ENCODE measurements around the gene DOCK1.
"Not testable (repeated sequence)": the region's sequence is repeated elsewhere in the genome, so short reads cannot be mapped to it uniquely, and the experiment has no call there.

DOCK1 gene

DNA sequence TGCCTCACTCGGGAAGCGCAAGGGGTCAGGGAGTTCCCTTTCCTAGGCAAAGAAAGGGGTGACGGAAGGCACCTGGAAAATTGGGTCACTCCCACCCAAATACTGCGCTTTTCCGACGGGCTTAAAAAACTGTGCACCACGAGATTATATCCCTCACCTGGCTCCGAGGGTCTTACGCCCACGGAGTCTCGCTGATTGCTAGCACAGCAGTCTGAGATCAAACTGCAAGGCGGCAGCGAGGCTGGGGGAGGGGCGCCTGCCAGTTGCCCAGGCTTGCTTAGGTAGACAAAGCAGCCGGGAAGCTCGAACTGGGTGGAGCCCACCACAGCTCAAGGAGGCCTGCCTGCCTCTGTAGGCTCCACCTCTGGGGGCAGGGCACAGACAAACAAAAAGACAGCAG lies 23.2 kb upstream of the DOCK1 start:
- not testable (repeated sequence) for H3K4me3 ChIP-seq (ENCODE audit: low read length in 2 of 2); H3K27me3 ChIP-seq (ENCODE audit: control insufficient read depth in 1 of 2, insufficient read depth in 2 of 2, low read length in 2 of 2); H3K9me3 ChIP-seq (ENCODE audit: control insufficient read depth in 2 of 2, low read length in 2 of 2); H3K4me1 ChIP-seq (ENCODE audit: control insufficient read depth, insufficient read depth, low read length); H3K36me3 ChIP-seq (ENCODE audit: control insufficient read depth in 2 of 2, insufficient read depth in 2 of 2, low read length in 2 of 2); H3K9ac ChIP-seq (ENCODE audit: low read length in 2 of 2); H3K27ac ChIP-seq (ENCODE audit: low read length)

- not testable (repeated sequence) for H3K27me3 ChIP-seq (ENCODE audit: control insufficient read depth in 1 of 2, insufficient read depth in 2 of 2, low read length in 2 of 2); H3K9me3 ChIP-seq (ENCODE audit: control insufficient read depth in 2 of 2, low read length in 2 of 2); H3K27ac ChIP-seq (ENCODE audit: low read length); H3K36me3 ChIP-seq (ENCODE audit: control insufficient read depth in 2 of 2, insufficient read depth in 2 of 2, low read length in 2 of 2); H3K4me1 ChIP-seq (ENCODE audit: control insufficient read depth, insufficient read depth, low read length); H3K4me3 ChIP-seq (ENCODE audit: low read length in 2 of 2); H3K9ac ChIP-seq (ENCODE audit: low read length in 2 of 2)
Measured at GRCh38 chr10:126888436-126888835, 16.8 kb upstream of the DOCK1 start.

DNA sequence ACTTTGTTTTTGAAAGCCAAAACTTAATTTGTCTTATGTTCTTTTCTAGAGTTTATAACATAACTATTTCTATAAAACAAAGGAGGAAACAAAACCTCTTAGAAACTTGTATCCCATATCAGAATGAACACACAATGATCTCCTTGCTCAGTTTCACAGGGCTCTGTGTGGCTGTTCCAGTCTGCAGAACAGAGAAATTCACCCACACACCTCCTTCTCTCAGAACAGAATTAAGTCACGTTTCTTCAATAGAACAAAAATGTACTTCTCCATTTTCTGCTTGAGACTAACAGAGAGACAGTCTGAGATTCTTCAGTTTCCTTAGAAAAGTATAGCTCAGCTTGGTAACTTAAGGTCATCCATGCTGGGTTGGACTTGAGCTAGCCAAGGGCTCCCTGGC lies 15.8 kb upstream of the DOCK1 start:
- no peak overlapping the region for H3K4me3 ChIP-seq (ENCODE audit: low read length in 2 of 2)
- no peaks in the 10 kb centered on the region for H3K36me3 ChIP-seq (ENCODE audit: control insufficient read depth in 2 of 2, insufficient read depth in 2 of 2, low read length in 2 of 2)
- H3K27ac ChIP-seq (ENCODE audit: low read length): no peak overlapping the region
- H3K27me3 ChIP-seq (ENCODE audit: control insufficient read depth in 1 of 2, insufficient read depth in 2 of 2, low read length in 2 of 2): no peaks in the 10 kb centered on the region
- no peak overlapping the region for H3K9ac ChIP-seq (ENCODE audit: low read length in 2 of 2)
- H3K9me3 ChIP-seq (ENCODE audit: control insufficient read depth in 2 of 2, low read length in 2 of 2): no peaks in the 10 kb centered on the region
- H3K4me1 ChIP-seq (ENCODE audit: control insufficient read depth, insufficient read depth, low read length): no peaks in the 10 kb centered on the region

- H3K9ac ChIP-seq (ENCODE audit: low read length in 2 of 2); H3K36me3 ChIP-seq (ENCODE audit: control insufficient read depth in 2 of 2, insufficient read depth in 2 of 2, low read length in 2 of 2); H3K9me3 ChIP-seq (ENCODE audit: control insufficient read depth in 2 of 2, low read length in 2 of 2); H3K4me1 ChIP-seq (ENCODE audit: control insufficient read depth, insufficient read depth, low read length); H3K4me3 ChIP-seq (ENCODE audit: low read length in 2 of 2); H3K27me3 ChIP-seq (ENCODE audit: control insufficient read depth in 1 of 2, insufficient read depth in 2 of 2, low read length in 2 of 2); H3K27ac ChIP-seq (ENCODE audit: low read length): not testable (repeated sequence)
Measured at GRCh38 chr10:126890797-126891196, 14.4 kb upstream of the DOCK1 start.

- Histone ChIP-seq H3K36me3 (ENCODE audit: control insufficient read depth in 2 of 2, insufficient read depth in 2 of 2, low read length in 2 of 2) (no peaks in the 10 kb centered on the region), H3K4me3 (ENCODE audit: low read length in 2 of 2) (no peak overlapping the region)
Measured at GRCh38 chr10:126892226-126893175, 12.7 kb upstream of the DOCK1 start.

GRCh38 chr10:126893206-126893605 lies 12.0 kb upstream of the DOCK1 start:
- H3K9ac ChIP-seq (ENCODE audit: low read length in 2 of 2): no peak overlapping the region
- peaks cover 0 to 2% of the 10 kb centered on the region in 2 donors for H3K9me3 ChIP-seq (ENCODE audit: control insufficient read depth in 2 of 2, low read length in 2 of 2)
- H3K4me1 ChIP-seq (ENCODE audit: control insufficient read depth, insufficient read depth, low read length): no peaks in the 10 kb centered on the region
- H3K27ac ChIP-seq (ENCODE audit: low read length): no peak overlapping the region
- no peak overlapping the region for H3K4me3 ChIP-seq (ENCODE audit: low read length in 2 of 2)
- H3K27me3 ChIP-seq (ENCODE audit: control insufficient read depth in 1 of 2, insufficient read depth in 2 of 2, low read length in 2 of 2): no peaks in the 10 kb centered on the region
- no peaks in the 10 kb centered on the region for H3K36me3 ChIP-seq (ENCODE audit: control insufficient read depth in 2 of 2, insufficient read depth in 2 of 2, low read length in 2 of 2)

More at GRCh38 chr10:126892226-126893175, 12.7 kb upstream of the DOCK1 start:
- Histone ChIP-seq H3K9ac (ENCODE audit: low read length in 2 of 2) (no peak overlapping the region), H3K9me3 (ENCODE audit: control insufficient read depth in 2 of 2, low read length in 2 of 2) (no peaks in the 10 kb centered on the region), H3K27me3 (ENCODE audit: control insufficient read depth in 1 of 2, insufficient read depth in 2 of 2, low read length in 2 of 2) (no peaks in the 10 kb centered on the region), H3K27ac (ENCODE audit: low read length) (no peak overlapping the region), H3K4me1 (ENCODE audit: control insufficient read depth, insufficient read depth, low read length) (no peaks in the 10 kb centered on the region)

DNA sequence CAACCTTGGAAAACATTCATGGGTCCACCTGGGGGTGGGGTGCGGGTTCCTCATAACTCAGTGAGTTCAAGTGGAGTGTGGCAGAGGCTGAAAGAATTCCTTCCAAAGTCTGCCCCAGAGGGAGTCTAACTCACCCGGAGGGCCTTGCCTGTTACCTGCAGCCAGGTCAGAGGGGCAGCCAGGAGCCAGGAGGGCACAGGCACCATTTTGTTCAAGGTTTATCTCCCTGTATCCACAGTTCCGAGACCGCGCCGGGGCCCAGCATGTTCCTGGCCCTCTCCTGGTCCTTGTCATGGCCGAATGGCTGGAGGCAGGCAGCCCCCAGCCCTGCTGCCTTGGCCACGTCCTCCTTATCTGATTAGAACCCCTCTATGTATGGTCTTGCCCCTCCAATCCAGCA lies 11.4 kb upstream of the DOCK1 start:
- Histone ChIP-seq H3K9ac (ENCODE audit: low read length in 2 of 2) (no peak overlapping the region), H3K4me1 (ENCODE audit: control insufficient read depth, insufficient read depth, low read length) (no peaks in the 10 kb centered on the region), H3K27ac (ENCODE audit: low read length) (no peak overlapping the region), H3K27me3 (ENCODE audit: control insufficient read depth in 1 of 2, insufficient read depth in 2 of 2, low read length in 2 of 2) (no peaks in the 10 kb centered on the region), H3K36me3 (ENCODE audit: control insufficient read depth in 2 of 2, insufficient read depth in 2 of 2, low read length in 2 of 2) (no peaks in the 10 kb centered on the region), H3K9me3 (ENCODE audit: control insufficient read depth in 2 of 2, low read length in 2 of 2) (peaks cover 4 to 9% of the 10 kb centered on the region in 2 donors), H3K4me3 (ENCODE audit: low read length in 2 of 2) (no peak overlapping the region)

DNA sequence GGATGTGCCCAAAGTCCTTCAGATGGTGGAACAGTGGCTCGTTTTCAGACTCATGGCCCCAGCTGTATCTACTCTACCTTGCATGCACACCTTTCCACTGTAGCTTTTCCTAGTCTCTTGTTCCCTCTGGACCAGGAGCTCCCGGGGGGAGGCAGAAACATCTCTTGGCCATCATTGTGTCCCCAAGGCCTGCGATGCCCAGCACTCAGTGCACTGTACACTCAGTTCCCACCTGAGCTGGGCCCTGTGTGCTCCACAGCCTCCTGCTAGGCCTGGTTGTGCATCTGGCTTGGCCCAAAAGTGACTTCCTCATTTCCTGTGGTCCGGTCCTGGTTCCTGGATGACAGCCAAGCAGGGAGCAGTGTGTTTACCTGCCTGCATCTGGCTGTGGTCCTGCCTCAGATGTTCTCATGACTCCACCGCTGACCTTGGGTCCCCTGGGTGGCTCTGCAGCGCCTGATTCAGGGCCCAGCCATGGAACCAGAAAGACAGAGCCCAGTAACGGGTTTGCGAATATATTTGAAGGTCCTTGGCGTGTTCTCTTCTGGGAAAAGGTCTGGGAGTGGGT lies 9.9 kb upstream of the DOCK1 start:
- Histone ChIP-seq H3K4me1 (ENCODE audit: control insufficient read depth, insufficient read depth, low read length) (no peaks in the 10 kb centered on the region), H3K9ac (ENCODE audit: low read length in 2 of 2) (no peak overlapping the region), H3K36me3 (ENCODE audit: control insufficient read depth in 2 of 2, insufficient read depth in 2 of 2, low read length in 2 of 2) (no peaks in the 10 kb centered on the region), H3K9me3 (ENCODE audit: control insufficient read depth in 2 of 2, low read length in 2 of 2) (peaks cover 7 to 9% of the 10 kb centered on the region in 2 donors), H3K27me3 (ENCODE audit: control insufficient read depth in 1 of 2, insufficient read depth in 2 of 2, low read length in 2 of 2) (no peaks in the 10 kb centered on the region), H3K27ac (ENCODE audit: low read length) (no peak overlapping the region), H3K4me3 (ENCODE audit: low read length in 2 of 2) (no peak overlapping the region)

DNA sequence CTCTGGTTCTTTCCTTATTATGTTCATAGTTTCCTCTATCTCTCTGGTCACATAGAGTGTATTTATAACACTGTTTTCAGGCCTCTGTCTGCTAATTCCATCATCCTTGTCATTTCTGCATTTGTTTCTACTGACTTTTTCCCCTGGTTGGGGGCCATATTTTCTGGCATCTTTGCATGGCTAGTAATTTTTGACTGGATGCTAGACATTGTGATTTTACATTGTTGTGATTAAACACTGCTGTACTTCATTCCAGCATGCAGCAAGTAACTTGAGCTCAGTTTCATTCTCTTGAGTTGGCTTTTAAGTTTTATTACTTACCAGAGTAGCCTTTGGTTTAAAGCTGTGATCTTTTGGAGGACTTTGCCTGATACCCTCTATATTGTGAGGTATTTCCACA lies 6.8 kb upstream of the DOCK1 start:
- Histone ChIP-seq H3K36me3 (ENCODE audit: control insufficient read depth in 2 of 2, insufficient read depth in 2 of 2, low read length in 2 of 2) (no peaks in the 10 kb centered on the region), H3K4me3 (ENCODE audit: low read length in 2 of 2) (no peak overlapping the region), H3K9ac (ENCODE audit: low read length in 2 of 2) (no peak overlapping the region), H3K27ac (ENCODE audit: low read length) (no peak overlapping the region), H3K27me3 (ENCODE audit: control insufficient read depth in 1 of 2, insufficient read depth in 2 of 2, low read length in 2 of 2) (no peaks in the 10 kb centered on the region), H3K9me3 (ENCODE audit: control insufficient read depth in 2 of 2, low read length in 2 of 2) (peaks cover 7 to 9% of the 10 kb centered on the region in 2 donors), H3K4me1 (ENCODE audit: control insufficient read depth, insufficient read depth, low read length) (no peaks in the 10 kb centered on the region)

DNA sequence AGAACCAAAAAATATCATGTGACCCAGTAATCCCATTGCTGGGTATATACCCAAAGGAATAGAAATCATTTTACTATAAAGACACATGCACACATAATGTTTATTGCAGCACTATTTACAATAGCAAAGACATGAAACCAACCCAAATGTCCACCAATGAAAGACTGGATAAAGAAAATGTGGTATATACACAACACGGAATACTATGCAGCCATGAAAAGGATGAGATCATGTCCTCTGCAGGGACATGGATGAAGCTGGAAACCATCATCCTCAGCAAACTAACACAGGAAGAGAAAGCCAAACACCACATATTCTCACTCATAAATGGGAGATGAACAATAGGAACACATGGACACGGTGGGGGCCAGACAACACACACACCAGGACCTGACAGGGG lies 5.7 kb upstream of the DOCK1 start:
- not testable (repeated sequence) for H3K27ac ChIP-seq (ENCODE audit: low read length); H3K27me3 ChIP-seq (ENCODE audit: control insufficient read depth in 1 of 2, insufficient read depth in 2 of 2, low read length in 2 of 2); H3K4me1 ChIP-seq (ENCODE audit: control insufficient read depth, insufficient read depth, low read length); H3K9me3 ChIP-seq (ENCODE audit: control insufficient read depth in 2 of 2, low read length in 2 of 2); H3K9ac ChIP-seq (ENCODE audit: low read length in 2 of 2); H3K36me3 ChIP-seq (ENCODE audit: control insufficient read depth in 2 of 2, insufficient read depth in 2 of 2, low read length in 2 of 2); H3K4me3 ChIP-seq (ENCODE audit: low read length in 2 of 2)

GRCh38 chr10:126902157-126902556 lies 3.1 kb upstream of the DOCK1 start:
- peaks cover 19% of the 10 kb centered on the region for H3K4me1 ChIP-seq (ENCODE audit: control insufficient read depth, insufficient read depth, low read length)
- H3K27ac ChIP-seq (ENCODE audit: low read length): no peak overlapping the region
- H3K27me3 ChIP-seq (ENCODE audit: control insufficient read depth in 1 of 2, insufficient read depth in 2 of 2, low read length in 2 of 2): no peaks in the 10 kb centered on the region
- no peaks in the 10 kb centered on the region for H3K36me3 ChIP-seq (ENCODE audit: control insufficient read depth in 2 of 2, insufficient read depth in 2 of 2, low read length in 2 of 2)
- no peak overlapping the region for H3K4me3 ChIP-seq (ENCODE audit: low read length in 2 of 2)
- peaks cover 7 to 9% of the 10 kb centered on the region in 2 donors for H3K9me3 ChIP-seq (ENCODE audit: control insufficient read depth in 2 of 2, low read length in 2 of 2)
- H3K9ac ChIP-seq (ENCODE audit: low read length in 2 of 2): no peak overlapping the region
